Fibroblast of lung (primary cell): ENCODE results near the gene KIN.

Experiments
- EZH2 ChIP-seq: IDR thresholded peaks from 2 replicates; pipeline ENCODE4 v1.5.1; 2012; ENCODE audit warnings: low read length, control low read depth, mild to moderate bottlenecking; ENCODE audit errors: missing control alignments
- TF ChIP-seq, protein P1 (sequence below), 2 donors: IDR thresholded peaks in 1 of 2; conservative IDR thresholded peaks in 1 of 2; 1 replicate in 1 of 2; 2 replicates in 1 of 2; pipeline ENCODE4 v1.5.1; 2011 to 2012; ENCODE audit warnings: low read length in 2 of 2, control low read depth in 1 of 2, inconsistent platforms in 1 of 2, low read depth in 1 of 2, mild to moderate bottlenecking in 1 of 2

DNA sequence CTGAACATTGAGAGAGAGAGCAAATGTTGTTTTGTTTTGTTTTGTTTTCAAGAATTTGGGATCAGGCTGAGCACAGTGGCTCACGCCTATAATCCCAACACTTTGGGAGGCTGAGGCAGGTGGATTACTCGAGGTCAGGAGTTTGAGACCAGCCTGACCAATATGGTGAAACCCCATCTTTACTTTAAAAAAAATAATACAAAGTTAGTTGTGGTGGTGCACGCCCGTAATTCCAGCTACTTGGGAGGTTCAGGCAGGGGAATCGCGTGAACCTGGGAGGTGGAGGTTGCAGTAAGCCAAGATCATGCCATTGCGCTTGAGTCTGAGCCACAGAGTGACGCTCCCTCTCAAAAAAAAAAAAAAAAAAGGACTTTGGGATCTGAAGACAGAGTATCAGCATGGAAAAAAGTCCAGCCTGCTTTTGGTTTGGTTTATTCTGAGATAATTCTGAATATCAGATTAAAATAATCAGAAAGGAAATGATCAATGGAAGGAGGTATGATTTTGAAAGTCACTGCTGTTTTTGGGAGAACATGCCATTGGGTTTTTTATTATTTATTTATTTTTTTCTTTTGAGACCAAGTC is 86.5 kb downstream of the KIN start:
- TF ChIP-seq, protein P1, sequence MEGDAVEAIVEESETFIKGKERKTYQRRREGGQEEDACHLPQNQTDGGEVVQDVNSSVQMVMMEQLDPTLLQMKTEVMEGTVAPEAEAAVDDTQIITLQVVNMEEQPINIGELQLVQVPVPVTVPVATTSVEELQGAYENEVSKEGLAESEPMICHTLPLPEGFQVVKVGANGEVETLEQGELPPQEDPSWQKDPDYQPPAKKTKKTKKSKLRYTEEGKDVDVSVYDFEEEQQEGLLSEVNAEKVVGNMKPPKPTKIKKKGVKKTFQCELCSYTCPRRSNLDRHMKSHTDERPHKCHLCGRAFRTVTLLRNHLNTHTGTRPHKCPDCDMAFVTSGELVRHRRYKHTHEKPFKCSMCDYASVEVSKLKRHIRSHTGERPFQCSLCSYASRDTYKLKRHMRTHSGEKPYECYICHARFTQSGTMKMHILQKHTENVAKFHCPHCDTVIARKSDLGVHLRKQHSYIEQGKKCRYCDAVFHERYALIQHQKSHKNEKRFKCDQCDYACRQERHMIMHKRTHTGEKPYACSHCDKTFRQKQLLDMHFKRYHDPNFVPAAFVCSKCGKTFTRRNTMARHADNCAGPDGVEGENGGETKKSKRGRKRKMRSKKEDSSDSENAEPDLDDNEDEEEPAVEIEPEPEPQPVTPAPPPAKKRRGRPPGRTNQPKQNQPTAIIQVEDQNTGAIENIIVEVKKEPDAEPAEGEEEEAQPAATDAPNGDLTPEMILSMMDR (conservative IDR thresholded peaks at IDR 0.05 in 1 of 2, IDR thresholded peaks at IDR 0.05 in 1 of 2; ENCODE audit: low read depth in 1 of 2, low read length in 2 of 2), result no peak
- TF ChIP-seq EZH2, result no peak
